Globus pallidus (tissue), 1 donor: Measurements from ENCODE around the gene EDC3.

Experiments used
- DNase-seq: peaks from one replicate; pipeline ENCODE4 v3.0.0-alpha.2; 2015; ENCODE audit warnings: low spot score

The EDC3 gene

DNA sequence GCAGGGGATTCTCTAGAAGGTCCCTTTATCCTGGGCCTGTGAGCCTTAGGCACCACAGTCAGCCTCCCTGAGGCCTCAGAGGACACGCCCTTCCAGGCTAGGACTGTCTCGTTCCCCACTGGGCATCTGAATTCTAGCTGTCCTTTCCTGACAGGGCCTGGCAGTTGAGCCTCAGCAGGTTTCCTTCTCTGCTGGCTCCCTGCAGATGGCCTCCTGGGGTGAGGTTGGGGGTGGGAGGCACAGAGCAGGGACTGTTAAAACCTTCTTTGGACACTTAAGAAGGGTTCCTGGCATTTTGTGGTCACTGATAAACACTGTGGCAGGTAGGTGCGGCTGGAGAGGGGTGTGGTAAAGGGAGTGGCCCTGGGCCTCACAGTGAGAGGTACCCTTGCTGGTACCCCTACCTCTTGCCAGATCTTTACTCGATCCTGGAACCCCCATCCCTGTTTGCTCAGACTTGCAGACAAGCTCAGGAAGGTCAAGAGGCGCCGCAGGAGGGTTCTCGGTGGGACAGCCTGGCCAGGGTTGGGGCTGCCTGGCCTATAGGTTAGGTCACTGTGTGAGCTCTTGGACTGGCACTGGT, 71.7 kb downstream of the EDC3 start:
- no peak for DNase-seq

DNA sequence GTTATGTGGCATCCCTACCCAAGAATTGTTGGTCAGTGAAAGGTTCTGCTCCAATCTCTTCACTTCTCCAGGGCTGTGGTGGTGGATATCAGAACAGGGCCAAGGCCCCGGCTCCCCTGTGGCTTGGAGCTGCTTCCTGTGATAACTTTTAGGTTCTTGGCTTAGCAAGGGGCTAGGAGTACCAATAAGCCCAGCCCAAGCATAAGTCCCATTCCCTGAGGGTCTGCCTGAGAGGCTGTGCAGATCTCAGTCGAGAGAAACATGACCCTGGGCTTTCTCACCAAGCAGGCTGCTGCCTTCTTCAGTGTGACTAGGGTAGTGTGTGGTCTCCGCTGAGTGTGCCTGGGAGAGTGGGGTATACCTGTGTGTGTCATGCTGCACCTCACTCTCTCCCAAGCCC, 73.1 kb downstream of the EDC3 start:
- no peak for DNase-seq

DNA sequence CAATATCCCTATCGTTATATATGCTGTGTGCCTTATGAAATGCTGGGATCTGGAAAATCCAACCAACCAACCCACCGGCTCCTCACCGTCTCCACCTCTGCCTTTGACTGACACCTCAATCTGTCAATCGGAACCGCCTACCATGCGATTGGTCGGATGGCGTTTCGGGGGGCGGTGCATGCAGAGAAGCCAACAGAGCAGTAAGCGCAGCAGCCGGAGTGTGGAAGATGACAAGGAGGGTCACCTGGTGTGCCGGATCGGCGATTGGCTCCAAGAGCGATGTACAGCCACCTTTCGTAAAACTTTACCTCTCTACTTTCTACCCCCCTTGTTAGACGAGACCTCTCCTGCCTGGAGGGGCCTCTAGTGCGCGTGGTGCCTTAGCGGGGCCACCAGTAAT, 73.9 kb downstream of the EDC3 start:
- DNase-seq = no peak

DNA sequence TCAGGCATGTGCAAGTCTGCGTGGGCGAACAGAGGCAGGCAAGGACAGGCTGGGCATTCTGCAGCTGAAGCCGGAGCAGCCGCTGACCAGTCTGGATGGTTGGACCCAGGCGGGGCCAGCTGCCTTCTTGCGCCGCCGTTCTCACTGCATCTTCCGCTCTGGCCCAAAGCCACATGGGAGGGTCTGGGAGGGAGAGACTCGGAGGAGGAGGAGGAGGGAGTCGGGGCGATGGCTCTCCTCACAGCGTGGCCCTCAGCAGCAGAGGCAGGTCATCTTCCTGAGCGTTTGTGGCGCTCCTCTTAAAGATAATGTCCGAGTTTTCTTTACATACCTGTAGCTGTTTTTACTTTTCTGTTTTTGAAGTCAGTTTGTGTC, 74.3 kb downstream of the EDC3 start:
- DNase-seq = no peak

DNA sequence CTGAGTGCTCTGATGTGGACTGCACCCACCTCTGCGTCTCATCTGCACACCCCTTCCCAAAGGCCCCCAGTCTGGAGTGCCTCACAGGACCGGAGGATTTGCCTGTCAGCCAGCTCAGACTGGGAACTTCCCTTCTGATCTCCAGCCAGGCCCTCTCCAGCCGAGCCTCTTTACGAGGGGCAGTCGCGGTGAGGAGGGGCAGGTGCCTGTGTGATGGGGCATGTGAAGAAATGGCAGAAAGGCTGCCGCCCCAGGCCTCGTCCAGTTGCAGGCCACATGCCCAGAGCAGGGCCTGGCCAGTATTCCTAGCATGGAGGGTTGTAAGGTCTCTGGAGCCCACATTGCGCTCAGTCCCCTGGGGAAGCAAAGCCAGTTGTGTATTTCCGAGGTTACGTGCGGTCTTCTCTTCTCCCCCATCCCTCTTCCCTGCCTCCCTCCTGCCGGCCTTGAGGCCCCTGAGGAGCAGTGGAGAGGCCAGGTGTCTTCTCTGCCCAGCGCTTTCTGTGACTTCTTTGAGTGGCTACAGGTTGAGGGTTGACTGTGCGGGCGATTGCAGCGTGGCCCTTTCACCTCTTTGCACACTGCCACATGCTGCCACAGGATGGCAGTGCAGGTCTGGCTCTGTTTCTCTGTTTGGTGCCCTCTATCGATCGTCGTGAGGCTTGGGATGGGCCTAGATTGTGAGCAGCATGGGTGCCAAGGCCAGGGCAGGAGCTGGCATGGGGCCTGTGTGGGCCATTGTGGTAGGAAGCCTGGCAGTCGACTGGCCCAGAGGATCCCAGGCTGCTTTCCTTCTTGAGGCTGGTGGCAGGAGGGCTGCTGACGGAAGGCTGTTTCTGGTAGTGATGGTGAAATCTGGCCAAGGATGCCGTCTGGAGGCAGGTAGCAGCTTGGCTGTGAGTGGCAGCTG, 74.9 kb downstream of the EDC3 start:
- DNase-seq = peak; percentile 79

DNA sequence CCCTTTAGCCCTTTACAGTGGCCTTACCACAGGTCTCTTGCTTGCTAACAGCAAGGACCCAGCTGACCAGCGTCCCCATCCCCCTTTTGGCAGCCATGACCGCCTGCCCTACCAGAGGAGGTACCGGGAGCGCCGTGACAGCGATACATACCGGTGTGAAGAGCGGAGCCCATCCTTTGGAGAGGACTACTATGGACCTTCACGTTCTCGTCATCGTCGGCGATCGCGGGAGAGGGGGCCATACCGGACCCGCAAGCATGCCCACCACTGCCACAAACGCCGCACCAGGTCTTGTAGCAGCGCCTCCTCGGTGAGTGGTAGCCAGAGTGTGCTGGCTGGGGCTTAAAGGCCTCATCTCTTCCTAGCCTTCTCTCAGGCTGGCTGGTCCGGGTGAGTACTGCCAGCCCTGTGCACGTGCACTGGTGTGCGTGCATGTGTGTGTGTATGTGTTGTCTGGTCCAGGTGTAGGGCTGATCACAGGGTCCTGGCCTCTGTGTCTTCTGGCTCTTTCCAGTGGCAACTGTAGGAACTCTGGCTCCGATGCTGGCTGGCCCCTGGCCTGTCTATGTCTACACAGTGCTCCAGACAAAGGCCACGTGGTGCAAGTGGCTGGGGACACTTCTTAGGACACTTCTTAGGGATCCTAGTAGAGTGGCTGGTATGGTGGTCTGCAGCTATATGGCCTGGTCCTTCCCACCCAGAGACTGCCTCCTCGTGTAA, 75.7 kb downstream of the EDC3 start:
- DNase-seq = no peak

DNA sequence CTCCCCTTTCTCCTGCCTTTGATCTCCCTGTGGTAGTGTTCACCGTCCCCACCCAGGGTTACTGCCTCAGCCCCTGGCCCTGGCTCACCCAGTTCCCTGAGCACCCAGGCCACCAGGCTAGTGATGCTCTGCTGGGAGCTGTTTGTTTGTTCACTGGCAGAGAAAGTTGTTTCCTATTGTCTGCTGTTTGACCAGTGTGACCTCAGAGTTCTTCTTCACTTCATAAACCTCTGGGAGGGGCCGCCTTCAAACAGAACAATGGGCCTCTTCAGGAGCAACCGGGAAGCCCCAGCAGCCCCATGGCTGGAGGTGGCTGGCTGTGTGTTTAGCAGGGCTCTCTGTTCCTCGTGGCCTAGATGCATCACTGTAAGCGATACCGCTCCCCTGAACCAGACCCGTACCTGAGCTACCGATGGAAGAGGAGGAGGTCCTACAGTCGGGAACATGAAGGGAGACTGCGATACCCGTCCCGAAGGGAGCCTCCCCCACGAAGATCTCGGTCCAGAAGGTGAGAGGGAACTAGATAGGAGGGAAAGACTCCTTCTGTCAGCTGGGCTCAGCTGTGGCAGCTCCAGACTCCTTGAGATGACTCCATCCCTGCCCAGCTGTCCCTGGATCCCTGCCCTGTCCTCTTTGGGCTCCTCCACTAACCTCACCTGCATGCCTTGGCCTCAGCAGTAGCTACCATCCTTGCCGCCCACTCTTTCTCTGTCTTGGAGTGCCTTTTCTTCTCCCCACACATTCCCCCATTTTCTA, 76.8 kb downstream of the EDC3 start:
- no peak for DNase-seq

DNA sequence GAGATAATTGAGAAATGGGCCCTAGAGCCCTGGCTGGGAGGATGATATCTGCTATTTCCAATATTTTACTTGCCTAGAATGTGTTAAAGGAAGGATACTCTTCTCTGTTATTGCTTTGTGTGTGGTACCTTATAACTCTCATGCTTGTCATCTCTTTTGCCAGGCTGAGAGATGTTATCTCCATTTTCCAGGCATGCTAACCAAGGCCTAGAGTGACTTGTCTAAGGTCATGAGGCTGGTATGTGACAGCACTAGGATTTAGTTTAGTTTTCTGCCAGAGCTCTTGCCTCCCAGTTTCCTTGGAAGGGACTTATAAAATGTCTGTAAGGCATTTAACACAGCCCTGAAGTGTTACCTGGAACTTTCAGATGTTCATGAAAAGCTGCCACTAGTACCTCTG, 78.8 kb downstream of the EDC3 start:
- no peak for DNase-seq

DNA sequence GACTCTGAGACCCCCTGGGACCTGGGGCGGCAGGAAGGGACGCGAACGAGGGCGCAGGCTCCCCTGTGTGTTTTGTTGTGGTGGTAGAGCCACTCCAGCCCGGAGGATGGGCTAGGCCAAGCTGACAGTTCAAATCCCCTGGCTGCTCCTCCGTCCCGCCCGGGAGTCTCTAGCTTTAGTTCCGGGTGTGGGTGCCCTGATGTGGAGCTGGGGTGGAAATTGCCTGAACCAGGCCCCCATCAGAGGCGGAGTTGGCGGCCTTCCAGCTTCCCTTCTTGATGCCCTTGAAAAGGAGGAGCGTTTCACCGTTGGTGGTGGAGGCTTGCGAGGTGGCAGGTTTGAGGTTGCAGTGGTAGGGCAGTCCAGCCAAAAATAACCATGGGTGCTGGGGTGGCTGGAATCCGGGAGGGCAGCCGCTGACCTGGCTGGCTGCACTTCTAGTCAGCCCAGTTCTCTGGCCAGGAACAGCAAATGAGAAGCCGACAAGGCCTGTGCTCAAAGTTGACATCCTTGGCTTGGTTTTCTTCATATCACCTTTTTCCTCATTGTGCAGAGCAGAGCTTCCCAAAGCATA, 79.4 kb downstream of the EDC3 start:
- no peak for DNase-seq

DNA sequence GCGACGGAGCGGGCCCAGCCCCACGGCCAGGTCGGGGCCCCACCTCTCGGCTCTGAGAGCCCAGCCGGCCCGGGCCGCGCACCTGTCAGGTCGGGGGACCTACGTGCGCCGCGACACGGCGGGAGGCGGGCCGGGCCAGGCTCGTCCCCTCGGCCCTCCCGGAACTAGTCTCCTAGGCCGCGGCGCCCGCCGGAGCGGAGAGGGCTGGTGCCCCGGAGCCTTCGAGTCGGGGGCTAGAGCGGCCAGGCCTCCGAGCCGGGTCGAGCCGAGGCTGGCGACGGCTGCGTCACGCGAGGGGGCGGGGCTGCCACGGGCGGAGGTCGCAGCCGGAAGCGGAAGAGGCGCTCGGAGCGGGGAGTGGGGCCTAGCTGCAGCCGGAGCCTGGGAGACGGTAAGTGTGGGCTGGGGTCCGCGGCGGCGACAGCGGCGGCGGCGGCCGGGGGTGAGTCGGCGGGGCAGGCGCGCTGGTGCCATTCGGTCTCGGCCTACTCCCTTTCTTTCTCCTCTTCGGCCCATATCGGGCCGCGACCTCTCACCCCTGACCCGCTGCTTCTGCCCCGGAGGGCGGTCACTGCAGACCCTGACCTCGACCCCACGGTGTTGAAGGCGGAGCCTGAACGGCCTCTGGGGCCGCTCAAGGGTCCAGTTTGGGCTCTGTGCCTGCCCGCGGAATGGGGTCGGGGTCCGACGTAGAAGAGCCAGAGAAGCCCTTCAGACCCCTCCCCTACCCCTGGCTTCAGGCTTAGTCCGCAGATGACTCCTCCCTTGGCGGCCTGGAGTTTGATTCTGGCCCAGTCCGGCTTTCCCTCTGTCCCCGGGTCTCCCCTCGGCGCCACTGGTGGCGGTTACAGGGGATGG, 80.1 kb downstream of the EDC3 start, which contains the start of gene CLK3:
Gene CLK3, plus strand, starts transcription at position 329 of the 858 bp plus-strand sequence. CDS start 3,361 bp downstream, outside the sequence.
- DNase-seq = peak; percentile 94

DNA sequence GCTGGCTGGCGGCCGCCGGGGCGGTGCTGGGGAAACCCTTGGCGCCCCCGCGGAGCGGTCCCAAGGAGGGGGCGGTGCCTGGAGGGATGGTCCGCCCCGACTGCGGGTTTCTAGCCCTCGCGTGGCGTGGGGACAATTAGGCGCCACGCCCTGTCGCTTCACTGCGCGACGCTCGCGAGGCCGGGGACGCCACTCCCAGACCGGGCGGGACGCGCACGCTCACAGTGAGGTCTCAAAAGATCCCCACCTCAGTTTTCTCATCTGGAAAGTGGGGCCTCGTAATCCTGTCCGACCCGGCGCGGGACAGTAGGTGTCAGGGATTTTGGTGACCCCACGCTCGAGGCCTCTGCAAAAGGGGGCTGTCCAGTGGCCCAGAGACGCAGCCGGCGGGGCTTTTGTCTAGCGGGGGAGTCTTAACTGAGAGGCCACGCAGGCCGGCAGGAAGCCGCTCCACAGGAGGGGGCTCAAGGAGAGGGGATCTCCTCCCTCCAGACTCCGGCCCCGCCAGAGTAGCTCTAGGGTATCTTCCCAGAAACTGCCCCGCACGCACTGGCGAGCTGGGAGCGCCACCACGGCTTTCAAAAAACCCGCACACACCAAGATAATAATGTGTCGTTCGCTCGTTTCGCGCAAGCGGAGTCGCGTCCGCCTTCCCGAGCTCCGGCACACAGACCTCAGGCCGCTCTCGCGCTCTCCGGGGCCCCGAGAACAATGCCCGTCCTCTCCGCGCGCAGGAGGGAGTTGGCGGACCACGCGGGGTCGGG, 80.9 kb downstream of the EDC3 start:
- DNase-seq = peak; percentile 76

DNA sequence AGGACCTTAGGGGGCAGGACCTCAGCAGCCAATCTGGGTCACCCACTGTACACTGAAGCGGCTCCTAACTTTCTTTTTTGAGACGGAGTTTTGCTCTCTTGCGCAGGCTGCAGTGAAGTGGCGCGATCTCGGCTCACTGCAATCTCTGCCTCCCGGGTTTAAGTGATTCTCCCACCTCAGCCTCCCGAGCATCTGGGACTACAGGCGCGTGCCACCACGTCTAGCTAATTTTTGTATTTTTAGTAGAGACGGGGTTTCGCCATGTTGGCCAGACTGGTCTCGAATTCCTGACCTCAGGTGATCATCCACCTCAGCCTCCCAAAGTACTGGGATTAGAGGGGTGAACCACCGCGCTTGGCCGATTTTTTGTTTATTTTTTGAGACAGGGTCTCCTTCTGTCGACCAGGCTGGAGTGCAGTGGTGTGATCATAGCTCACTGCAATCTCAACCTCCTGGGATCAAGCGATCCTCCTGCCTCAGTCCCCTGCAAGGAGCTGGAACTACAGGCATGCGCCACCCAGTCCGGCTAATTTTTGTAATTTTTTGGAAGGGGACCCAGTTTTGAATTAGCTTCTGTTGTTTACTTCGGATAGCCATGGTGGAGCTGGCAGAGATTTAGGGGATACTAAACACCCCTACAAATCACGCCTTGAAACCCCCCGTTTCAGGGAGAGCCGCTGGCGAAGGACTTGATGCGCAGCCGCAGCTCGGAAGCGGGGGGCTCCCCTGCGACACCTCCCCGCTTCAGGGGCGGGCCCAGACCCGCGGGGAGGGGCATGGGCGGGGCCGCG, 81.7 kb downstream of the EDC3 start:
- no peak for DNase-seq

DNA sequence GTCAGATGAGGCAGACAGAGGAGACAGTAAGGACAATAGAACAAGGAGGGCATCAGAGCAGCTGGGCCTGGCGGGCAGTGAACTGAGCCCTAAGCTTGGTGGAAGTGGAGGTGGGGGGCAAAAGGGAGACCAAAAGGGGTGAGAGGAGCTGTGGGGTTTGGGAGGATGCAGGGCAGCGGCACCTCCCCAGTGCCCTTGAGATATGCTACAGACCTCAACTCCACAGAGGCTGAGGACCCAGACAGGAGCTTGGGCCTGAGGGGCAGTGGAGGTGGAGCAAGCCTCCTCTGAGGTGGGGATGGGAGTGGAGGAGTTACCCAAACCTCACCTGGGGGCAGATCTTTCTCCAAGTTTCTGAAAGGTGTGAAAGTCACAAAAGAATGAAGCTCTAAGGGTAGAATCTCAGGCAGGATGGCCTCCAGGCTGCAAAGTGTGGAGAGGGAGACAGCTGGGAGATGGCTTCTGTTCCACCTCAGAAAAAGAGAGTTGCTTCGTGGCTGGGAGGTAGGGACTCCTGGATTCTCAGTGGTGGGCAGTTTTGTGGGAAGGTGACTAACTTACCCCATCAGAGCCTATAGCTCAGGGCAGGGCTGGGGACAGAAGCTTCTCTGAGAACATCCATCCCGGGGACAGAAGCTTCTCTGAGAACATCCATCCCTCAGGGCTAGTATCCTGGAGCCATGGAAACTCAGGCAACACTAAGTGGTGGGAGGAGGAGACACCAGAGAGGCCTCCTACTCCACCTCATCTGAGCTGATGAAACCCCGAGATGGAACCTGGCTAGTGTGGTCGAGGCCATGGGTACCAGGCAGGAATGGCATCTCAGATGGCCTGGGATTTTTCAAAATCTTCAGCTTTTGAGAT, 82.5 kb downstream of the EDC3 start:
- no peak for DNase-seq

DNA sequence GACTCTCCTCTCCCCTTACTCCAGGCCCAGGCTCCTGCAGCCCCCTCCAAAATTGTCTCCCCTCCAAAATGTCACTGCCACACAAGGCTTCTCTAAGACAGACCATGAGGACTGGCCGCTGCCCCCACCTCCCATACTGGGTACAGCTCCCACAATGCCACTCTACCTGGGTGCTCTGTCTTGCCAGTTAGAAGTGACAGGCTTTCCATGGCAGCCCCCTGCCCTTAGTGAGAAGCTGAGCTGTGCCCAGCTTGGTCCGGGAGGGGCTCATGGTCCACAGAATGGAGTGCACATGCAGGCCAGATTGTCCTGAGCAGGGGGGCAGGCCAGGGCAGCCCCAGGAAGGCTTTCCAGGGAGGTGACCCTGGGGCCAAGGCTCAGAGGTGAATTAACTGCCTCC, 83.1 kb downstream of the EDC3 start:
- no peak for DNase-seq

DNA sequence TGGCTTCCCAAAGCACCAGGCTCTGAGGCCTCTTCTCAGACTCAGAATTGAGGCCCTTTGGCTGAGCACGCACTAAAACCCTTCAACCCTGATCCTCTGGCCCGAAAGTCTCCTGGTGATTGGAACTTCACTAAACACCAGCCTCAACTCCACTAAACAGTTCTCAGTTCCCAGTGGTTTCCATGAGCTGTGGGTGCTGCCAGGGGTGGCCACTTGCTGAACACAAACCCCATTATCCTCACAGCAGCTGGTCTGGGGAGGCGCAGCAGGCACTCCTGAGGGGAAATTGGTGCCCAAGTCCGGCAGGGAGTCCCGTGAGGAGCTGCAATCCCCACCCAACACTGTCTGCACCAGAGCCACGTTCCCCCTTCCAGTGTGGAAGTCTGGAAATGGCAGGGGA, 84.0 kb downstream of the EDC3 start:
- no peak for DNase-seq

DNA sequence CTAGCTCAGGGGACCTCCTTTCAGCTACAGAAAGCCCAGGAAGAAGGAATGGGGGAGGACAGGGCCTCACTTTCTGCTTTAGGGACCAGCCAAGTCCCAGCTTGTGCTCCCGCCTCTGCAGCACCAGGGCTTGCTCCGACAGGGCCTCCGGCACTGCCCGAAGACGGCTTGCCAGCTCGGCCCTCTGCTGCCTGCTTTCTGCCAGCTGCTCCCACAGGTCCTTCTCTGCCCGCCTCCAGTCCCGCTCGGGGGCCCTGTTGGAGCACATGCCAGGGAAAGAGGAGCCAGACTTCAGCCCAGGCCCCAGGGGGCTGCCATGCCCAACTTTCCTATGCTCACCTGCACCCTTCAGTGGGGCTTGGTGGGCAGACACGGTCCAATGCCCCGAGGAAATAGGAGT, 84.5 kb downstream of the EDC3 start:
- DNase-seq = no peak

DNA sequence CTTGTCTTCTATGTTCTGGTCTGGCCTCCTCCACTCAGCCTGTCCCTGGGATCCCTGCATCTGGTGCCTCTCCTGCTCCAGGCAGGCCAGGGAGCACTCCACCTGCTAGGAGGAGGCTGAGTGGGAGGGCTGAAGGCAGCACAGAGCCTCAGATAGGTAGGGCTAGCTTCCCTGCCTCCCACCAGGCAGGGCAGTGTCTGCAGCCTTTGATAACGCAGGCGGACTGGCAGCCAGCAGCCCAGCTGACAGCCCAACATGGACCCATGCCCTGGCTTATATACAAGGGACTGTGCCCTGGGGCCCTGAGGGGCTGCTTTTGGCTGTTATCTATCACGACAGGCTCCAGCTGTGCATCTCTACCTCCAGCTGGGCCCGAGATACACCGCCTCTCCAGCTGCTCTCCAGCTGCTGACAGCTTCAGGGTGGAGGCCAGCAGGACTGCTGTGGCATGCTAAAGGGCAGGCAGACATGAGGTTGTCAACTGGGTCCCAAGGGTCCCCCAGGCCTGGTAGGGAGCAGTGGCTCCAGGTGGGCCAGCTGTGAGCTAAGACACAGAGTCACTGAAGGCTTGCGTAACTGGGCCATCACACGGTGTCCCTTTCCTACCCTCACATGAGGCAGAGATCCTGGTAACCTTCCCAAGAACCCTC, 85.4 kb downstream of the EDC3 start:
- no peak for DNase-seq

DNA sequence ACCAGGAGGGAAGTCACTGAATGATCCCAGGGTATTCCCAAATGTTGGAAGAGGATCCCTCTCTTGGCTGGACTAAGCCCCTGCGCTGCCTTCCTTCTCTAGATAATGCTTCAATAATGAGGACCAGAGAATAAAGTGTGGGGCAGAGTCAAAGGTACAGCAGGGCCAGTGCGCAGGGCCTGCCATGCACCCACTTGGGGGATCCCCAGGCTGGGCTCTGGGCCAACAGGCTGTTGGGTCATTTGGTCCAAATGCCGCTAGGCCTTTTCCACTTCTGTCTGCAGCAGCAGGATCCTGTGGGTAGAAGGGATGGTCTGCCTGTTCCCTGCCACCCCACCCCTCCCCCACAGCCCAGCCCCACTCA, 85.9 kb downstream of the EDC3 start:
- no peak for DNase-seq
